Activated B cell treated with CpG ODN at 0.5 μM for 24 hours (primary cell): ENCODE measurements around the gene INPP5A. TPM values are rescaled to one million over a fixed set of nuclear protein-coding genes. Genes with fewer than 3 reads are reported as not detected.

ENCODE experiments used
- ATAC-seq: fragments of 200-7000 bp; cut with Tn5 transposase; one replicate; pipeline ENCODE4 v1.10.0; 2021; ENCODE audit warnings: low read depth, mild to moderate bottlenecking, moderate library complexity
- CTCF ChIA-PET: fragments of 350-600 bp; sonication (Branson Sonifier 250); formaldehyde crosslinking; loops from one replicate; lab custom pipeline; 2021; ENCODE audit warnings: antibody characterized with exemption; lab: Charles Lee
- POLR2A ChIA-PET: fragments of 350-600 bp; sonication (Branson Sonifier 250); formaldehyde crosslinking; loops from one replicate; lab custom pipeline; 2021; ENCODE audit warnings: antibody characterized with exemption; lab: Charles Lee
- DNase-seq: peaks from one replicate; pipeline ENCODE4 v3.0.0; 2022
- H3K27ac Mint-ChIP-seq: one replicate; pipeline ENCODE4 v1.8.0; 2020; ENCODE audit warnings: mixed read lengths
- H3K27me3 Mint-ChIP-seq: one replicate; pipeline ENCODE4 v1.8.0; 2021; ENCODE audit warnings: mixed read lengths
- H3K36me3 Mint-ChIP-seq: one replicate; pipeline ENCODE4 v1.8.0; 2021; ENCODE audit warnings: low read depth, mixed read lengths
- H3K4me1 Mint-ChIP-seq: one replicate; pipeline ENCODE4 v1.8.0; 2021; ENCODE audit warnings: mixed read lengths
- H3K4me3 Mint-ChIP-seq: one replicate; pipeline ENCODE4 v1.8.0; 2020; ENCODE audit warnings: mild to moderate bottlenecking, mixed read lengths
- H3K9me3 Mint-ChIP-seq: one replicate; pipeline ENCODE4 v1.8.0; 2020; ENCODE audit warnings: mixed read lengths
- intact Hi-C: fragments of 100-400 bp; cut with micrococcal nuclease; formaldehyde crosslinking; loops from one replicate; pipeline ENCODE4 v1.15.1; 2024
- total RNA-seq: library from RNA; stranded (reverse); gene quantifications from 2 replicates; pipeline ENCODE4 v1.2.3, GENCODE V29; 2022
- TF ChIP-seq, protein P1 (sequence below): fragments of 200-600 bp; IDR thresholded peaks from one replicate; pipeline ENCODE4 v1.8.0; 2022; ENCODE audit warnings: antibody characterized with exemption, mild to moderate bottlenecking

INPP5A gene
- total RNA-seq, 1 donor from 2014 or later: 24.9 TPM

- TF ChIP-seq, protein P1, sequence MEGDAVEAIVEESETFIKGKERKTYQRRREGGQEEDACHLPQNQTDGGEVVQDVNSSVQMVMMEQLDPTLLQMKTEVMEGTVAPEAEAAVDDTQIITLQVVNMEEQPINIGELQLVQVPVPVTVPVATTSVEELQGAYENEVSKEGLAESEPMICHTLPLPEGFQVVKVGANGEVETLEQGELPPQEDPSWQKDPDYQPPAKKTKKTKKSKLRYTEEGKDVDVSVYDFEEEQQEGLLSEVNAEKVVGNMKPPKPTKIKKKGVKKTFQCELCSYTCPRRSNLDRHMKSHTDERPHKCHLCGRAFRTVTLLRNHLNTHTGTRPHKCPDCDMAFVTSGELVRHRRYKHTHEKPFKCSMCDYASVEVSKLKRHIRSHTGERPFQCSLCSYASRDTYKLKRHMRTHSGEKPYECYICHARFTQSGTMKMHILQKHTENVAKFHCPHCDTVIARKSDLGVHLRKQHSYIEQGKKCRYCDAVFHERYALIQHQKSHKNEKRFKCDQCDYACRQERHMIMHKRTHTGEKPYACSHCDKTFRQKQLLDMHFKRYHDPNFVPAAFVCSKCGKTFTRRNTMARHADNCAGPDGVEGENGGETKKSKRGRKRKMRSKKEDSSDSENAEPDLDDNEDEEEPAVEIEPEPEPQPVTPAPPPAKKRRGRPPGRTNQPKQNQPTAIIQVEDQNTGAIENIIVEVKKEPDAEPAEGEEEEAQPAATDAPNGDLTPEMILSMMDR: no peak
- Mint-ChIP-seq H3K27me3 (peaks cover 4% of the 10 kb centered on the region), H3K9me3 (no peaks in the 10 kb centered on the region), H3K4me3 (no peak overlapping the region), H3K36me3 (no peaks in the 10 kb centered on the region), H3K27ac (no peak overlapping the region), H3K4me1 (no peaks in the 10 kb centered on the region)
- DNase-seq (no peak), ATAC-seq (no peak)
- CTCF ChIA-PET: no interaction called here
- intact Hi-C loops: no loop called here
- POLR2A ChIA-PET: no interaction called here
These were observed 45.1 kb upstream of the INPP5A start for GRCh38 chr10:132492323-132493025.

DNA sequence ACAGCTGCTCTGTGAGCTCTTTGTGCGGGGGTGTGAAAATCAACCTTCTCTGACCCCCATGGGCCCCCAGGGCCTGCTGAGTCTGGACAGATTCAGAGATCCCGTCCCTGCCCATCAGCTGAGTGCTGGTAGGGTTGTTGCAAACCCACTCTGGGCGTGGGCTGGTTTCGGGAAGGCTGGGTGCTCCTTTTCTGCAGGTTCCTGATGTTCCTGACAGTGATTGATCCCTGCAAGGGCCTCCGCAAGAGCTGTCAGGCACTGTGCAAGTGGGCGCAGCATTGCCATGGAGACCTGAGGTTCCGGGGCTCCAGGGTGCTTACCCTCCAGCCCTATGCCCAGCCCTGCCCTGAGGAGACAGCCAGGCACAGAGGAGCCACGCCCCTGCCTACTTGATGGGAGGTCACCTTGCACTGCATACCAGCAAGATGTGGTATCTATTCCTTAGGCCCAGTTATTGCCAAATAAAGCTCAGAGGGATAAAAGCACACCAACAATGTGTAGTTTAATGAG is 44.3 kb upstream of the INPP5A start:
- intact Hi-C loops: no loop called here
- H3K27me3 Mint-ChIP-seq: peaks cover 5% of the 10 kb centered on the region
- H3K27ac Mint-ChIP-seq: no peak overlapping the region
- POLR2A ChIA-PET: no interaction called here
- TF ChIP-seq, protein P1: no peak
- CTCF ChIA-PET: no interaction called here
- H3K4me3 Mint-ChIP-seq: no peak overlapping the region
- H3K36me3 Mint-ChIP-seq: no peaks in the 10 kb centered on the region
- no peak for ATAC-seq
- H3K9me3 Mint-ChIP-seq: no peaks in the 10 kb centered on the region
- H3K4me1 Mint-ChIP-seq: no peaks in the 10 kb centered on the region
- no peak for DNase-seq

- Mint-ChIP-seq H3K27ac (no peak overlapping the region), H3K36me3 (no peaks in the 10 kb centered on the region), H3K4me3 (no peak overlapping the region), H3K4me1 (no peaks in the 10 kb centered on the region), H3K27me3 (peaks cover 9% of the 10 kb centered on the region), H3K9me3 (no peaks in the 10 kb centered on the region)
- intact Hi-C loops: no loop called here
- ATAC-seq (no peak), DNase-seq (no peak)
- TF ChIP-seq, protein P1: no peak
- ChIA-PET POLR2A (no interaction called here), CTCF (no interaction called here)
These were observed 43.8 kb upstream of the INPP5A start for GRCh38 chr10:132493756-132494290.

DNA sequence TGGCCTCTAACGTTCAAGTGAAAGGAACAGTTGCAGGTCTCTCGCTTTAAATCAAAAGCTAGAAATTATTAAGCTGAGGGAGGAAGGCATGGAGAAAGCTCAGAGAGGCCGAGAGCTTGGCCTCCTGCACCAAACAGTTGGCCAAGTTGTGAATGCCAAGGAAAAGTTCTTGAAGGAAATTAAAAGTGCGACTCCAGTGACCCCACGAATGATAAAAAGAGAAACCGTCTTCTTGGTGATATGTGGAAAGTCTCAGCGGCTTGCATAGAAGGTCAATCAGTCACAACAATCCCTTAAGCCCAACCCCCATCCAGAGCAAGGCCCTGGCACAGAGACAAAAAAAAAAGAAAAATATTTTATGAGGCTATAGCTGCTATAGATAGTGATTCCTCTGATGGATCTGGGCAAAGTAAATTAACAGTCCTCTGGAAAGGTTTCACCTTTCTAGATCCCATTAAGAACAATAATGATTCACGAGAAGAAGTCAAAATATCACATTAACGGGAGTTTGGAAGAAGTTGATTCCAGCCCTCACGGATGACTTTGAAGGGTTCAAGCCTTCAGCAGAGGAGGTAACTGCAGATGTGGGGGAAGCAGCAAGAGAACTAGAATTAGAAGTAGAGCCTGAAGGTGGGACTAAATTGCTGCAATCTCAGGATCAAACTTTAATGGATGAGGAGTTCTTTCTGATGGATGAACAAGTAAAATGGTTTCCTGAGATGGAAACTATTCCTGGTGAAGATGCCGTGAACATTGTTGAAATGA is 42.5 kb upstream of the INPP5A start:
- intact Hi-C loops: no loop called here
- no peaks in the 10 kb centered on the region for H3K9me3 Mint-ChIP-seq
- H3K27me3 Mint-ChIP-seq: peaks cover 10% of the 10 kb centered on the region
- TF ChIP-seq, protein P1: no peak
- DNase-seq: no peak
- no peaks in the 10 kb centered on the region for H3K36me3 Mint-ChIP-seq
- no peaks in the 10 kb centered on the region for H3K4me1 Mint-ChIP-seq
- H3K27ac Mint-ChIP-seq: no peak overlapping the region
- CTCF ChIA-PET: interaction anchor here (0.7 kb wide), 1 partner anchor 34 kb away, joined by 3 read pairs; no protein-coding TSS in a partner anchor
- ATAC-seq: no peak
- POLR2A ChIA-PET: no interaction called here
- H3K4me3 Mint-ChIP-seq: no peak overlapping the region
